BLaER1 (cell line): ENCODE results near the gene SMTN.

Experiments
- H3K27ac ChIP-seq: shearing (Covaris generic); formaldehyde crosslinking; 2 replicates; pipeline ENCODE4 v1.8.1; 2022
- H3K27me3 ChIP-seq: shearing (Covaris generic); formaldehyde crosslinking; 2 replicates; pipeline ENCODE4 v1.8.1; 2022
- H3K36me3 ChIP-seq: shearing (Covaris generic); formaldehyde crosslinking; 2 replicates; pipeline ENCODE4 v1.8.1; 2022
- H3K4me1 ChIP-seq: shearing (Covaris generic); formaldehyde crosslinking; 2 replicates; pipeline ENCODE4 v1.8.1; 2022
- H3K4me2 ChIP-seq: shearing (Covaris generic); formaldehyde crosslinking; 2 replicates; pipeline ENCODE4 v1.8.1; 2022
- H3K4me3 ChIP-seq: shearing (Covaris generic); formaldehyde crosslinking; 2 replicates; pipeline ENCODE4 v1.8.1; 2022
- H3K9ac ChIP-seq: shearing (Covaris generic); formaldehyde crosslinking; 2 replicates; pipeline ENCODE4 v1.8.1; 2022
- H3K9me3 ChIP-seq: shearing (Covaris generic); formaldehyde crosslinking; 2 replicates; pipeline ENCODE4 v1.8.1; 2022
- H4K20me1 ChIP-seq: shearing (Covaris generic); formaldehyde crosslinking; 2 replicates; pipeline ENCODE4 v1.8.1; 2022
- Cebpa-rat ChIP-seq: shearing (Covaris generic); IDR thresholded peaks from 2 replicates; pipeline ENCODE4 v1.8.1; 2022

Gene SMTN

DNA sequence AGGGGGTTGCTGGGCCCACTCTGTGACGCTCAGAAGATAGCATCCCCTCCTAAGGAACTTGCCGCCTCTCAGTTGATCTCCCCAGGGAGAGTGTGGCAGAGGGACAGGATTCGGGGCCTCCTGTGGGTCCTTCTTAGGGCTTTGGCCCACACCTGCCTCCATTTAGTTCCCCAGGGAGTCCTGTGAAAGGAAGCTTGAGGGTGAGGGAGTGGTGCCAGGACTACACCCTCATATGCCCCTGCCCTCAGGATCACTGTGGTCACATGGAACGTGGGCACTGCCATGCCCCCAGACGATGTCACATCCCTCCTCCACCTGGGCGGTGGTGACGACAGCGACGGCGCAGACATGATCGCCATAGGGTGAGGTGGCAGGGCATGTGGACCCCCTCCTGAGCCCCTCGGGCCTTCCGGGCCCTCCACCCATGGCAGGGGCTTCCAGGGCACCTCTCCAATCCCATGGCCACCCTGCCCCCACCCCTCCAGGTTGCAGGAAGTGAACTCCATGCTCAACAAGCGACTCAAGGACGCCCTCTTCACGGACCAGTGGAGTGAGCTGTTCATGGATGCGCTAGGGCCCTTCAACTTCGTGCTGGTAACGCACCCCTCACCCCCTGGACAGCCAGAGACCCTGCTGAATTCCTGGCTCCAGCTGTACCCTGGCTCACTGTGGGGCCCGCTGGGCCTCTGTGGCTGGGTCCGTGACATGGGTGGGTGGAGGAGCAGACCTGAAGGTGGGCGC lies 45.2 kb downstream of the SMTN start:
- Histone ChIP-seq H3K4me2 (peak overlapping the region; percentile 73), H3K9ac (no peak overlapping the region), H3K27me3 (no peaks in the 10 kb centered on the region), H3K27ac (no peak overlapping the region; the same call in 1 of the 2 replicates), H4K20me1 (no peaks in the 10 kb centered on the region), H3K4me1 (peaks cover 27% of the 10 kb centered on the region), H3K9me3 (no peaks in the 10 kb centered on the region), H3K4me3 (no peak overlapping the region), H3K36me3 (no peaks in the 10 kb centered on the region)
- TF ChIP-seq Cebpa-rat = no peak

GRCh38 chr22:31126869-31127175 lies 45.7 kb downstream of the SMTN start:
- TF ChIP-seq Cebpa-rat = no peak
- H3K27ac ChIP-seq = no peak overlapping the region
- no peaks in the 10 kb centered on the region for H3K36me3 ChIP-seq
- peaks cover 27% of the 10 kb centered on the region for H3K4me1 ChIP-seq
- H3K27me3 ChIP-seq = no peaks in the 10 kb centered on the region
- H4K20me1 ChIP-seq = no peaks in the 10 kb centered on the region
- peak overlapping the region; percentile 73 for H3K4me2 ChIP-seq
- no peak overlapping the region for H3K4me3 ChIP-seq
- no peak overlapping the region for H3K9ac ChIP-seq
- H3K9me3 ChIP-seq = no peaks in the 10 kb centered on the region

DNA sequence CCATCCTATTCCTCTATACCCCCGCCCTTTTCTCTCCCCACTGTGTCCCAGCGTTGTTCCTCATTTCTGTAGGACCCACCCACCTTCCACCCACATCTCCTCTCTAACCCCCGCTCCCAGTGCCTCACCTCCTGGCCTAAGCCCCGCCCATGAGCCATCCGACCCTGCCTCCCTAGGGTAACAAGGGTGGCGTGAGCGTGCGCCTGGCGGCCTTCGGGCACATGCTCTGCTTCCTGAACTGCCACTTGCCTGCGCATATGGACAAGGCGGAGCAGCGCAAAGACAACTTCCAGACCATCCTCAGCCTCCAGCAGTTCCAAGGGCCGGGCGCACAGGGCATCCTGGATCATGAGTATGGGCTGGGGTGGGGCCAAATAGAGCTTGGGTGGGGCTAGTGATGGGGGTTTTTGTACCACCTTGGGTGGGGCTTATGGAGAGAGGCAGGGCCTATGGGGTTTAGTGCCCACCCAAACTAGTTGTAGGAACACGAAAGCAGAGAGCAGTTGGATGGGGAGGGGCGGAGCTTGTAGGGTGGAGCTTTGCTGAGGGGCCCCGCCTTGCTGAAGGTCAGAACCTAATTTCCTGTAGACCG lies 46.2 kb downstream of the SMTN start:
- Histone ChIP-seq H4K20me1 (no peaks in the 10 kb centered on the region), H3K4me3 (no peak overlapping the region), H3K27ac (no peak overlapping the region), H3K36me3 (no peaks in the 10 kb centered on the region), H3K4me2 (no peak overlapping the region), H3K9ac (no peak overlapping the region), H3K4me1 (peaks cover 27% of the 10 kb centered on the region), H3K27me3 (no peaks in the 10 kb centered on the region), H3K9me3 (no peaks in the 10 kb centered on the region)
- no peak for TF ChIP-seq Cebpa-rat

GRCh38 chr22:31128156-31128555 lies 47.0 kb downstream of the SMTN start:
- Histone ChIP-seq H3K4me3 (no peak overlapping the region), H3K4me2 (no peak overlapping the region), H3K4me1 (peaks cover 22% of the 10 kb centered on the region), H3K9me3 (no peaks in the 10 kb centered on the region), H4K20me1 (no peaks in the 10 kb centered on the region), H3K27ac (no peak overlapping the region), H3K9ac (no peak overlapping the region), H3K27me3 (no peaks in the 10 kb centered on the region), H3K36me3 (no peaks in the 10 kb centered on the region)
- no peak for TF ChIP-seq Cebpa-rat

DNA sequence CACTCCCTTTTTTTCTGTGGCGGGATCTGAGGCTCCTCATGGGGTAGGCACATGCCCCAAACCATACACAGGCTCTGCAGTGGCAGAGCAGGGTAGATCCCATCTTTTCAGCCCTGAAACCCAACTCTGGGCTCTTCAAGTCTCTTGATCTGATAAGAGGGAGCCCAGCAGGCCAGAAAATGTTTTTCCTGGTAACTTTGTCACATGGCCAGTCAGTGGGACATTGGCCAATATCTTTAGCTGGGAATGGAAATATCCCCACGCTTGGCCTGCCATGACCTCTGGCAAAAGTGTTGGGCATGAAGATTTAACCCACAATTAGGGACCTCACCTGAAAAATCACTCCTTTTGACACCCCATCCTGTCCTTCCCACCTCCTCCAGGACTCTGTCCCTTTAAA lies 49.8 kb downstream of the SMTN start:
- Histone ChIP-seq H3K36me3 (no peaks in the 10 kb centered on the region), H3K4me2 (no peak overlapping the region), H4K20me1 (no peaks in the 10 kb centered on the region), H3K27ac (no peak overlapping the region), H3K4me3 (no peak overlapping the region), H3K27me3 (no peaks in the 10 kb centered on the region), H3K9me3 (no peaks in the 10 kb centered on the region), H3K4me1 (peaks cover 11% of the 10 kb centered on the region), H3K9ac (no peak overlapping the region)
- no peak for TF ChIP-seq Cebpa-rat

DNA sequence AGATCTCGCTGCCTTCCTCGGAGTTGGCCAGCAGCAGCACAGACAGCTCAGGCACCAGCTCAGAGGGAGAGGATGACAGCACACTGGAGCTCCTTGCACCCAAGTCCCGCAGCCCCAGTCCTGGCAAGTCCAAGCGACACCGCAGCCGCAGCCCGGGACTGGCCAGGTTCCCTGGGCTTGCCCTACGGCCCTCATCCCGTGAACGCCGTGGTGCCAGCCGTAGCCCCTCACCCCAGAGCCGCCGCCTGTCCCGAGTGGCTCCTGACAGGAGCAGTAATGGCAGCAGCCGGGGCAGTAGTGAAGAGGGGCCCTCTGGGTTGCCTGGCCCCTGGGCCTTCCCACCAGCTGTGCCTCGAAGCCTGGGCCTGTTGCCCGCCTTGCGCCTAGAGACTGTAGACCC lies 52.8 kb downstream of the SMTN start:
- Histone ChIP-seq H3K9ac (no peak overlapping the region), H3K4me3 (no peak overlapping the region), H3K27ac (no peak overlapping the region), H3K36me3 (no peaks in the 10 kb centered on the region), H4K20me1 (no peaks in the 10 kb centered on the region), H3K4me2 (no peak overlapping the region), H3K9me3 (no peaks in the 10 kb centered on the region), H3K4me1 (no peaks in the 10 kb centered on the region), H3K27me3 (no peaks in the 10 kb centered on the region)
- no peak for TF ChIP-seq Cebpa-rat

GRCh38 chr22:31134688-31135087 lies 53.6 kb downstream of the SMTN start:
- H3K27ac ChIP-seq = no peak overlapping the region
- no peak for TF ChIP-seq Cebpa-rat
- no peak overlapping the region for H3K9ac ChIP-seq
- H3K27me3 ChIP-seq = no peaks in the 10 kb centered on the region
- no peak overlapping the region for H3K4me3 ChIP-seq
- no peaks in the 10 kb centered on the region for H3K36me3 ChIP-seq
- H3K4me1 ChIP-seq = no peaks in the 10 kb centered on the region
- no peak overlapping the region for H3K4me2 ChIP-seq
- H4K20me1 ChIP-seq = no peaks in the 10 kb centered on the region
- H3K9me3 ChIP-seq = no peaks in the 10 kb centered on the region

DNA sequence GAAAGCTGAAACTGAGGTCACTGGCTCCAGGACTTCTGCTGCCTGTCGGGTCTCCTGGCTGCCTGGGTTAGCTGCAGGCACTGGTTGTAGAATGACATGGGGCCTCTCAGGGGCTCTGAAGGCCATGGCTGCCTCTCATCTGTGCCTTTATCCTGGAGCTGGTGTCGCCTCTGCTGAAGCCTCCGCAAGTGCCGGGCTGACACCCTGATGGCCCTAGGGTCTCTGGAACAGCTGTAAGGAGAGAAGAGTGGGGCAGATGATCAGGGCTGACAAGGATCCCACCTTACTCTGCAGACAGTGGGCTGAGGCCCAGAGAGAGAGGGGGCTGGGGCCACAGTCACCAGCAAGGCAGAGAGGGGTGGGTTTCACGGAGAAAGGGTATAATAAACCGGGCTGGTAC lies 54.6 kb downstream of the SMTN start:
- Histone ChIP-seq H3K27me3 (no peaks in the 10 kb centered on the region), H4K20me1 (no peaks in the 10 kb centered on the region), H3K9ac (no peak overlapping the region), H3K27ac (no peak overlapping the region), H3K4me2 (no peak overlapping the region), H3K4me1 (no peaks in the 10 kb centered on the region), H3K9me3 (no peaks in the 10 kb centered on the region), H3K4me3 (no peak overlapping the region), H3K36me3 (no peaks in the 10 kb centered on the region)
- no peak for TF ChIP-seq Cebpa-rat

DNA sequence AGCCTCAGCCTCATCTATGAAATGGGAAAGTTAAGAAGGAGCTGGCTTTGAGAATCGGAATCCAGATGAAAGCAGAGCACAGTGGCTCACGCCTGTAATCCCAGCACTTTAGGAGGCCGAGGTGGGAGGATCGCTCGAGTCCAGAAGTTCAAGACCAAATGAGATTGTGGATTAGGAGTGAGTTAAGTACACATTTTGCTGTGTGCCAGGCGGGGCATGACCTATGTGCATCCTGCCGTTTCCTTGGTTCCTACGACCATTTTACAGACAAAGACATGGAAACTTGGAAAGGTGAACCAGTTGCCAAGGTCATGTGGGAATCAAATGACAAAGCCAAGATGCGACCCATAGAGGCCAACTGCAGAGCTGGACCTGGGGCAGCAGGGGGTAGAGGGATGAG lies 55.0 kb downstream of the SMTN start:
- no peaks in the 10 kb centered on the region for H3K27me3 ChIP-seq
- no peak overlapping the region for H3K4me2 ChIP-seq
- H3K9me3 ChIP-seq = no peaks in the 10 kb centered on the region
- no peak overlapping the region for H3K27ac ChIP-seq
- H3K4me1 ChIP-seq = no peaks in the 10 kb centered on the region
- H4K20me1 ChIP-seq = no peaks in the 10 kb centered on the region
- H3K4me3 ChIP-seq = no peak overlapping the region
- TF ChIP-seq Cebpa-rat = no peak
- no peaks in the 10 kb centered on the region for H3K36me3 ChIP-seq
- no peak overlapping the region for H3K9ac ChIP-seq

DNA sequence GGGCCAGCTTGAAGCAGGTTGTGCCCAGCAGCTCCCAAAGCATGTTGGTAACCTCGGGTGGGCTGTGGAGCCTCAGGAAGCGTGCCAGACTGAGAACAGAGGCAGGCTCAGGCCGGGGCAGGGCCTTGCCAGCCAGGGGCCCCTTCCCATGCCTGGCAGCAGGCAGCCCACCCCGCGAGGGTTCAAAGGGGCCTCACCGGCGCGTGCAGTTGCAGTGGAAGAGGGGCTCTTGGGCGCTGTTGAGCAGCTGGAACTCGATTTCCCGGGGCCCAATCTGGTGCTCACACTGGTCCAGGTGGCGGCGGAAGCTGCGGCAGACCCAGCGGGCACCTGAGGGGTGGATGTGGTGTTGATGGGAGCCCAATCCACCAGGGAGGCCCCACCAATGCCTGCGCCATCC lies 55.6 kb downstream of the SMTN start:
- no peaks in the 10 kb centered on the region for H3K4me1 ChIP-seq
- H3K27ac ChIP-seq = no peak overlapping the region
- H3K4me2 ChIP-seq = no peak overlapping the region
- no peaks in the 10 kb centered on the region for H3K27me3 ChIP-seq
- H4K20me1 ChIP-seq = no peaks in the 10 kb centered on the region
- no peaks in the 10 kb centered on the region for H3K9me3 ChIP-seq
- no peak for TF ChIP-seq Cebpa-rat
- no peaks in the 10 kb centered on the region for H3K36me3 ChIP-seq
- H3K9ac ChIP-seq = no peak overlapping the region
- H3K4me3 ChIP-seq = no peak overlapping the region

GRCh38 chr22:31137721-31138120 lies 56.6 kb downstream of the SMTN start:
- Histone ChIP-seq H3K36me3 (no peaks in the 10 kb centered on the region), H3K4me2 (no peak overlapping the region), H3K27me3 (no peaks in the 10 kb centered on the region), H3K27ac (no peak overlapping the region), H4K20me1 (no peaks in the 10 kb centered on the region), H3K4me3 (no peak overlapping the region), H3K4me1 (no peaks in the 10 kb centered on the region), H3K9me3 (no peaks in the 10 kb centered on the region), H3K9ac (no peak overlapping the region)
- TF ChIP-seq Cebpa-rat = no peak
